ENCODE data around the gene NIFK.
"Not testable (repeated sequence)": the region's sequence is repeated elsewhere in the genome, so short reads cannot be mapped to it uniquely, and the experiment has no call there.

Gene NIFK

GRCh38 chr2:121754851-121755236 lies 18.2 kb upstream of the NIFK start:
- ATAC-seq (ENCODE audit: low read depth), result no peak
- Mint-ChIP-seq H3K9me3 (no peaks in the 10 kb centered on the region), H3K27me3 (no peaks in the 10 kb centered on the region), H3K36me3 (peaks cover 4% of the 10 kb centered on the region), H3K4me3 (peak overlapping the region; percentile 90), H3K4me1 (peaks cover 15% of the 10 kb centered on the region), H3K27ac (peak overlapping the region; percentile 97)
- DNase-seq (ENCODE audit: low spot score in 2 of 2), result no peak

- no peak overlapping the region for H3K27ac Mint-ChIP-seq
- no peaks in the 10 kb centered on the region for H3K9me3 Mint-ChIP-seq
- peaks cover 2% of the 10 kb centered on the region for H3K4me1 Mint-ChIP-seq
- DNase-seq (ENCODE audit: low spot score in 2 of 2), result no peak
- no peak overlapping the region for H3K4me3 Mint-ChIP-seq
- H3K36me3 Mint-ChIP-seq, result no peaks in the 10 kb centered on the region
- H3K27me3 Mint-ChIP-seq, result no peaks in the 10 kb centered on the region
- ATAC-seq (ENCODE audit: low read depth), result peak; percentile 32
Measured at GRCh38 chr2:121748202-121748601, 11.5 kb upstream of the NIFK start.

- Mint-ChIP-seq H3K27ac (no peak overlapping the region), H3K36me3 (no peaks in the 10 kb centered on the region), H3K4me3 (no peak overlapping the region), H3K9me3 (no peaks in the 10 kb centered on the region), H3K4me1 (peaks cover 2% of the 10 kb centered on the region), H3K27me3 (no peaks in the 10 kb centered on the region)
- DNase-seq (ENCODE audit: low spot score in 2 of 2), result no peak
- ATAC-seq (ENCODE audit: low read depth), result no peak
Measured at GRCh38 chr2:121746071-121746578, 9.4 kb upstream of the NIFK start.

GRCh38 chr2:121741450-121741849 lies 4.8 kb upstream of the NIFK start:
- no peak overlapping the region for H3K4me3 Mint-ChIP-seq

GRCh38 chr2:121740973-121741372 lies 4.3 kb upstream of the NIFK start:
- Mint-ChIP-seq H3K27ac (no peak overlapping the region), H3K4me3 (no peak overlapping the region), H3K9me3 (no peaks in the 10 kb centered on the region), H3K4me1 (peaks cover 7% of the 10 kb centered on the region), H3K36me3 (no peaks in the 10 kb centered on the region), H3K27me3 (no peaks in the 10 kb centered on the region)
- DNase-seq (ENCODE audit: low spot score in 2 of 2) (no peak), ATAC-seq (ENCODE audit: low read depth) (no peak)

More at GRCh38 chr2:121741450-121741849, 4.8 kb upstream of the NIFK start:
- Mint-ChIP-seq H3K9me3 (no peaks in the 10 kb centered on the region), H3K27ac (no peak overlapping the region), H3K36me3 (no peaks in the 10 kb centered on the region), H3K27me3 (no peaks in the 10 kb centered on the region), H3K4me1 (peaks cover 2% of the 10 kb centered on the region)
- ATAC-seq (ENCODE audit: low read depth), result no peak
- no peak for DNase-seq (ENCODE audit: low spot score in 2 of 2)

- H3K27ac Mint-ChIP-seq, result peak overlapping the region; percentile 96
- DNase-seq (ENCODE audit: low spot score in 2 of 2), result no peak
Measured at GRCh38 chr2:121736140-121736461, 574 bp downstream of the NIFK start.

GRCh38 chr2:121735518-121736074 lies 1.1 kb downstream of the NIFK start:
- Mint-ChIP-seq H3K27ac (peak overlapping the region; percentile 96), H3K9me3 (no peaks in the 10 kb centered on the region), H3K4me1 (peaks cover 19% of the 10 kb centered on the region), H3K36me3 (peaks cover 12% of the 10 kb centered on the region), H3K27me3 (no peaks in the 10 kb centered on the region), H3K4me3 (peak overlapping the region; percentile 96)
- ATAC-seq (ENCODE audit: low read depth) (no peak), DNase-seq (ENCODE audit: low spot score in 2 of 2) (no peak)

More at GRCh38 chr2:121736140-121736461, 574 bp downstream of the NIFK start:
- Mint-ChIP-seq H3K4me1 (peaks cover 19% of the 10 kb centered on the region), H3K4me3 (peak overlapping the region; percentile 96), H3K27me3 (no peaks in the 10 kb centered on the region), H3K36me3 (peaks cover 8% of the 10 kb centered on the region), H3K9me3 (no peaks in the 10 kb centered on the region)
- no peak for ATAC-seq (ENCODE audit: low read depth)

GRCh38 chr2:121734544-121734943 lies 2.1 kb downstream of the NIFK start:
- not testable (repeated sequence) for H3K27ac Mint-ChIP-seq; H3K4me3 Mint-ChIP-seq; DNase-seq (ENCODE audit: low spot score in 2 of 2); H3K9me3 Mint-ChIP-seq; ATAC-seq (ENCODE audit: low read depth); H3K27me3 Mint-ChIP-seq
- peaks cover 12% of the 10 kb centered on the region for H3K36me3 Mint-ChIP-seq
- H3K4me1 Mint-ChIP-seq, result peaks cover 19% of the 10 kb centered on the region

- Mint-ChIP-seq H3K9me3 (no peaks in the 10 kb centered on the region), H3K27ac (no peak overlapping the region), H3K36me3 (peaks cover 21% of the 10 kb centered on the region), H3K4me1 (peaks cover 16% of the 10 kb centered on the region), H3K4me3 (no peak overlapping the region), H3K27me3 (no peaks in the 10 kb centered on the region)
- DNase-seq (ENCODE audit: low spot score in 2 of 2) (no peak), ATAC-seq (ENCODE audit: low read depth) (no peak)
Measured at GRCh38 chr2:121731366-121731765, 5.3 kb downstream of the NIFK start.

GRCh38 chr2:121727950-121728349 lies 8.7 kb downstream of the NIFK start:
- DNase-seq (ENCODE audit: low spot score in 2 of 2), result no peak
- no peak for ATAC-seq (ENCODE audit: low read depth)
- Mint-ChIP-seq H3K27ac (no peak overlapping the region), H3K4me1 (peaks cover 4% of the 10 kb centered on the region), H3K36me3 (peaks cover 21% of the 10 kb centered on the region), H3K27me3 (no peaks in the 10 kb centered on the region), H3K9me3 (no peaks in the 10 kb centered on the region), H3K4me3 (no peak overlapping the region)

GRCh38 chr2:121727332-121727731 lies 9.3 kb downstream of the NIFK start:
- Mint-ChIP-seq H3K27ac (no peak overlapping the region), H3K9me3 (no peaks in the 10 kb centered on the region), H3K27me3 (no peaks in the 10 kb centered on the region), H3K4me1 (peaks cover 4% of the 10 kb centered on the region), H3K4me3 (no peak overlapping the region), H3K36me3 (peaks cover 21% of the 10 kb centered on the region)
- no peak for DNase-seq (ENCODE audit: low spot score in 2 of 2)
- ATAC-seq (ENCODE audit: low read depth), result no peak

GRCh38 chr2:121723316-121723715 lies 13.4 kb downstream of the NIFK start:
- no peak for ATAC-seq (ENCODE audit: low read depth)
- no peaks in the 10 kb centered on the region for H3K27me3 Mint-ChIP-seq
- no peak overlapping the region for H3K27ac Mint-ChIP-seq
- DNase-seq (ENCODE audit: low spot score in 2 of 2), result no peak
- peaks cover 6% of the 10 kb centered on the region for H3K36me3 Mint-ChIP-seq
- no peaks in the 10 kb centered on the region for H3K9me3 Mint-ChIP-seq
- no peaks in the 10 kb centered on the region for H3K4me1 Mint-ChIP-seq
- H3K4me3 Mint-ChIP-seq, result no peak overlapping the region

- no peak overlapping the region for H3K27ac Mint-ChIP-seq
- peaks cover 4% of the 10 kb centered on the region for H3K36me3 Mint-ChIP-seq
- no peak overlapping the region for H3K4me3 Mint-ChIP-seq
- no peaks in the 10 kb centered on the region for H3K9me3 Mint-ChIP-seq
- no peaks in the 10 kb centered on the region for H3K27me3 Mint-ChIP-seq
- DNase-seq (ENCODE audit: low spot score in 2 of 2), result no peak
- no peaks in the 10 kb centered on the region for H3K4me1 Mint-ChIP-seq
- ATAC-seq (ENCODE audit: low read depth), result no peak
Measured at GRCh38 chr2:121722479-121722878, 14.2 kb downstream of the NIFK start.

- H3K27ac Mint-ChIP-seq, result no peak overlapping the region
- ATAC-seq (ENCODE audit: low read depth) (no peak), DNase-seq (ENCODE audit: low spot score in 2 of 2) (no peak)
- H3K4me3 Mint-ChIP-seq, result no peak overlapping the region
- no peaks in the 10 kb centered on the region for H3K9me3 Mint-ChIP-seq
- H3K4me1 Mint-ChIP-seq, result no peaks in the 10 kb centered on the region
- H3K27me3 Mint-ChIP-seq, result no peaks in the 10 kb centered on the region
- H3K36me3 Mint-ChIP-seq, result peaks cover under 1% of the 10 kb centered on the region
Measured at GRCh38 chr2:121721926-121722325, 14.7 kb downstream of the NIFK start.

GRCh38 chr2:121717529-121717928 lies 19.1 kb downstream of the NIFK start:
- DNase-seq (ENCODE audit: low spot score in 2 of 2) (no peak), ATAC-seq (ENCODE audit: low read depth) (no peak)
- H3K4me3 Mint-ChIP-seq, result no peak overlapping the region
- H3K27me3 Mint-ChIP-seq, result peaks cover 4% of the 10 kb centered on the region
- H3K9me3 Mint-ChIP-seq, result no peaks in the 10 kb centered on the region
- H3K4me1 Mint-ChIP-seq, result no peaks in the 10 kb centered on the region
- no peak overlapping the region for H3K27ac Mint-ChIP-seq
- H3K36me3 Mint-ChIP-seq, result no peaks in the 10 kb centered on the region
